GM19468 (cell line): ENCODE data around the gene DDX52.
"Not testable (repeated sequence)": the region's sequence is repeated elsewhere in the genome, so short reads cannot be mapped to it uniquely, and the experiment has no call there.

Experiments
- ATAC-seq: cut with Tn5 transposase; IDR thresholded peaks from one replicate; pipeline ENCODE4 v1.9.1; 2021; ENCODE audit warnings: mild to moderate bottlenecking, moderate library complexity, moderate number of reproducible peaks; ENCODE audit not compliant: unreplicated experiment; ENCODE audit errors: extremely low read depth

DDX52 gene

DNA sequence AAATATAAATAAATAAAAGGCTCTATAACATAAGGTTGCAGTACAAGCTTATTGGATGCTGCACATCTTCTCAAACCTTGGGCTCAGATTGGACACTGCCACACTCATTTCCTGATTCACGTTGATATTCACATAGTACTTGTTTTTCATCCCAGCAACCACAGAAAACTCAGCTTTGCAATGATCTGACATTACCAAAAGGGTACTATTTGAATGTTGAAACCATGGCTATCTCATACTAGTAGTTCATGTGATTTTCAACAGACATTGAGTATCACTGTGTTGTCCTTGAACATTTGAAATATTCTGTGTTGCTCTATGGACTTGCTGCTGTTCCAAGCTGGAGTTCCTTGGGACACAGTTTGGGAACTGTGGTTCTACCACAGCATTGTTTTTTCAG lies 14.0 kb upstream of the DDX52 start:
- no peak for ATAC-seq

DNA sequence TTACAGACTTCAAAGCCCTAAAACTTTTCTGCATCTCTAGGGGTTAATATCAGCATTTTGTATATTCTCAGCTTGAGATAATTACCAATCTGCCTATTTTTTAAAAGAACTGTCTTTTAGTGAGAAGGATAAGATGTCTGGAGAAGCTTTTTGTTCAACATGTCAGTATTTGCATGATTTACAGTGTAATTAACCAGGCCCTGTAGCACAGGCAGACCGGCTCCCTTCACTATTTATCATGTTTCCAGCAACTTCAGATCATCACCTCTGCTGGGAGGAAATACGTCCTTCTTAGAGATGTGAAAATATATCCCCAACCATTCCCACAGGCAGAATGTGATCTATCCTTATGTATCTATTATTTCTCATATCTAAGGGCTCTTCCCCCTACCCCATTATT lies 8.6 kb upstream of the DDX52 start:
- ATAC-seq, result no peak

GRCh38 chr17:37650419-37651003 lies 7.3 kb upstream of the DDX52 start:
- ATAC-seq, result no peak

DNA sequence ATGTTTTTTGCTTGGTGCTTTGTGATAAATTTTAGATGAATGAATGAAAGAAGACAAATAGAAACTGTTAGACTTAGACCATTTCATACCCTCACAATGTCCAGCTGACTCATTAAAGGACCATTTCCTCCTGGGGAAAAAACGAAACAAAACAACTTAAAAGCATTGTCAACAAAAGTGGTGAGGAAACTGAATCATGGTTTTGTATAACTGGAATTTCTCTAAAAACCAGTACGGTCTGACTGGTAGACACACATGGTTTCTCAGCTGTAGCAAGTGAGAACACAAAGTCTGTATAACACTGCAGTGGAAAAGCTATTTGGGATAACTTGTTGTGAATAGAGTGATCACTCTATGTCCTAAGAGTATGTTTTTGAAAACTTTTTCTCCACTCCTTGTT lies 5.3 kb upstream of the DDX52 start:
- ATAC-seq, result no peak

DNA sequence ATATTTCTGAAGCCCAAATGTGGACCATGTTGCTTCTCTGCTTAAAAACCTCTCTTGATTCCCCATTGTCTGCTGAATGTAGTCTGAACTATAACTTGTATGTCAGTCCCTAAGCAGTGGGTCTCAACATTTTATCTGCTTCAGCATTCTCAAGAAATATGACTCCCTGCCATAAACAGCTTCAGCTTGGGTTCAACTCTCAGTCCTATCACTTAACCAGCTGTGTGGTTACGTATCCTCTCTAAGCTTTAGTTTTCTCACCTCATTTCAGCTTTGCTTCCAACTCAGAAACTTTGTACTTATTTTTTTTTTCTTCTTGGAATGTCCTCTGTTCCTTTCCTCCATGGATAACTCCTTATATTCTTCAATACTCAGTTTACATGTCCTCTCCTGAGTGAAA lies 4.6 kb upstream of the DDX52 start:
- no peak for ATAC-seq

DNA sequence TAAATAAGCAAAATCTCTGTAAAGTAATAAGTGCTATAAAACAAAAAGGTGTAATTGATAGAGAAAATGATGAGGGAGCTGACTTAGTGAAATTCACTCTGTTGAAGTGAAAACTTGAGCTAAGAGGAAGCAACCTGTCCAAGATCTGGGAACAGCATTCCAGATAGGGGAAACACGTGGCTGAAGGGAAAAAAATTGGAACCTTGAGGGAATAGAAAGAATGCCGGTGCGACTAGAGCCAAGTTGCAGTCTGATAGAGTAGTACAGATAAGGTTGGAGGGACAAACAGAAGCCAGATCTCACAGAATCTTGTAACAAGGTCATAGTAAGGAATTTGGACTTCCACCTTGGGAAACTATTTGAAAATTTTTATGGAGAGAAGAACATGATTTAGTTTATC lies 623 bp upstream of the DDX52 start:
- ATAC-seq, result no peak

GRCh38 chr17:37642681-37643080 lies 565 bp downstream of the DDX52 start:
- no peak for ATAC-seq

GRCh38 chr17:37640015-37640414 lies 3.2 kb downstream of the DDX52 start:
- no peak for ATAC-seq

- no peak for ATAC-seq
Measured at GRCh38 chr17:37637956-37638355, 5.3 kb downstream of the DDX52 start.

DNA sequence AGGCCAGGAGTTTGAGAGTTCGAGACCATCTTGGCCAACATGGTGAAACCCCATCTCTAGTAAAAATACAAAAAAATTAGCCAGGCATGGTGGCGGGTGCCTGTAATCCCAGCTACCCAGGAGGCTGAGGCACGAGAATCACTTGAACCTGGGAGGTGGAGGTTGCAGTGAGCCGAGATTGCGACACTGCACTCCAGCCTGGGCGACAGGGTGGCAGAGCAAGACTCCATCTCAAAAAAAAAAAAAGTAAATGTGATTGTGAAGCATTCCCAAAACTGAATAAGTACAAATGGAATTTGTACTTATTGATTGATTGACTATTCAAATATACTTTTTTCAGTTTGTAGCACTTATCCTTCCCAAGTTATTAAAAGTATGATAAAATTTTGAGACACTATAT lies 26.8 kb downstream of the DDX52 start:
- not testable (repeated sequence) for ATAC-seq

DNA sequence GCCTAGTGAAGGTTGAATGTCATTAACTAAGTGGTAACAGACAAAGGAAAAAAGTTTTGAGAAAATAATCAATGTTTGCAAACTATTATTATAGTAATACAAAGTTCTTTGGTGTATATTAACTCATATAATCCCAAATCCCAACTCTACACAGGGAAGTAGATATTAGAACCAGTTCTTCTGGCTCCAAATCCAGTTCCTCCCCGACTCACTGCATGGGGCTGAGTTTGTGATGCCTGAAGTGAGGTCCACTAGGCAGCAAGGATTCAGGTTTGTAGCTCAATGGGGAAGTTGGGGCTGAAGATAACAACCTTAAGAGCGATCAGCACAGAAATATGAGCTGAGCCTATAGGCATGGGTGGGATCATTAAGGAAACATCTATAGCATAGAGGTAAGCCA lies 28.4 kb downstream of the DDX52 start:
- no peak for ATAC-seq

DNA sequence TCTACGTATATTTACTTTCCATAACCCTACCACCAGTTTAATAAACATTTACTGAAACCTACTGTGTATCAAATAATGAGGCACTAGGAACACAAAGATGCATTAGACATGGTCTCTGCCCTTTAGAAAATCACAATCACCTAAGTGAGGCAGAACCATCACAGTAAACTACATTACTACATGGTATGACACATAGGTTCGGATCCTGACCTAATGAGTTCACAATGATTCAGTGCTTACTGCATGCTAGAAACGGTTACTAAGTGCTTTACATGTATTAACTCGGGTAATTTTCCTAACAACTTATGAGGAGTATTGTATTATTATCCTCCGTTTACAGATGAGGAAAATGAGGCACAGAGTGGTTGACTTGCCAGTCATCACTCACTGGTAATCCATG lies 28.9 kb downstream of the DDX52 start:
- ATAC-seq, result no peak

- ATAC-seq, result no peak
Measured at GRCh38 chr17:37610971-37611370, 32.3 kb downstream of the DDX52 start.

- ATAC-seq, result not testable (repeated sequence)
Measured at GRCh38 chr17:37610041-37610420, 33.2 kb downstream of the DDX52 start.

GRCh38 chr17:37609170-37610040 lies 33.8 kb downstream of the DDX52 start, which contains the start of gene SYNRG:
TSS of gene SYNRG (minus strand) at chr17:37609418. CDS start at chr17:37609355, 63 bp downstream.
- peak; percentile 64 for ATAC-seq

DNA sequence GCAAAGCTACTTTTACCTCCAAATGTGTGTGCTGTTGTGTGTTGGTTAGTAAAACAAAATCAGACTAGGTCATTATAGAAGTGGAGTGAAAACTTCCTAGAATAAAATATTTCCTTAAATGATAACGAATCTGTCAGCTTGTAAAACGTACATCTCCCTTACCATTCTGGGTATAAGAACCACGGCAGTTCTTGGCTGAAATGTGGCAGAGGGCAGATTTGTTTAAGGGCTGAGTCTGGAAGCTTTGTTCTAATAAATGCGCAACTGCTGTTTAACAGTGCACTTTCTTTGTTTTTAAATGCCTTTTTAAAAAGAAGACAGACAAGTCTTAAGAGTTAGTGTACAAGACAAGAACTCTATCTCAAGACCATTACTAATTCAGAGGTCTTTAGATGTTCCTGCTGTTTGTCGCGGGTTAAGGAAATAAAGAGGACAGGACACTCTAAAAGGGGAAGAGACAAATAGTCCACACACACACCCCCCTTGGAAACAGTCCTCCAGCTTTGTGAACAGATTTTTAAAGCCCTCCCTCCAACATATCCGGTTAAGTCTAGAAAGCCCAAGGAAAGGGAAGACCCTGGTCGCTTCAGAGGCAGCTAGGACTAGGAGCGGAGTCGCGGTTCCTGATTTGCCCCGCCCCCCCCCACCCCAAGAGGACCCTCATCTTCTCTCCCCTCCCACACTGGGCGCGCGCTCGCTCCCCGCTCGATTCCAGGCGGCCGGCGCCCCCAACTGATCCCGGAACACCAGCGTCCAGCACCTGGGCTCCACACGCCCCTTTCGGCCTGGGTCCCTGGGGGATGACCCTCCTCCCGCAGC lies 34.7 kb downstream of the DDX52 start:
- no peak for ATAC-seq

DNA sequence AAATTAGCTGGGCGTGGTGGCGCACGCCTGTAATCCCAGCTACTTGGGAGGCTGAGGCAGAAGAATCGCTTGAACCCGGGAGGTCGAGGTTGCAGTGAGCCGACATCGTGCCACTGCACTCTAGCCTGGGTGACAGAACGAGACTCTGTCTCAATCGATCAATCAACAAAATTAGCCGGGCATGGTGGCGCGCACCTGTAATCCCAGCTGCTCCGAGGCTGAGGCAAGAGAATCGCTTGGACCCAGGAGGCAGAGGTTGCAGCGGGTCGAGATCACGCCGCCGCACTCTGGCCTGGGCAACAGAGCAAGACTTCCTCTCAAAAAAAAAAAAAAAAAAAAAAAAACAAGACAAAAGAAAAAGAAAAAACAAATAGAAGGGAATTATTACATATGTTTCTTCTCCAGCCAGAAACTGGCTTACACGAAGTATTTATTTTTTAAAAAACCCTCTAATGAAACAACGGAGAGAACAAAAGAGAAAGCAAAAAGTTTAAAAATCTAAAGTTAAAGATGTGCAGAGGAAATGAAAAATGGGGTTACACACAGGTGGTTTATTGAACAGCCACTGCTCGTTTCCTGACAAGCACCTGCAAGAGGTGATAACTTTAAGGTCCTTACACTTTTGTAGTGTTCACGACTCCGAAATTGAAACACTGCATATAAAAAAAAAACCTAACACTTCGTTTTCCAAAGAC lies 35.5 kb downstream of the DDX52 start:
- ATAC-seq, result no peak

DNA sequence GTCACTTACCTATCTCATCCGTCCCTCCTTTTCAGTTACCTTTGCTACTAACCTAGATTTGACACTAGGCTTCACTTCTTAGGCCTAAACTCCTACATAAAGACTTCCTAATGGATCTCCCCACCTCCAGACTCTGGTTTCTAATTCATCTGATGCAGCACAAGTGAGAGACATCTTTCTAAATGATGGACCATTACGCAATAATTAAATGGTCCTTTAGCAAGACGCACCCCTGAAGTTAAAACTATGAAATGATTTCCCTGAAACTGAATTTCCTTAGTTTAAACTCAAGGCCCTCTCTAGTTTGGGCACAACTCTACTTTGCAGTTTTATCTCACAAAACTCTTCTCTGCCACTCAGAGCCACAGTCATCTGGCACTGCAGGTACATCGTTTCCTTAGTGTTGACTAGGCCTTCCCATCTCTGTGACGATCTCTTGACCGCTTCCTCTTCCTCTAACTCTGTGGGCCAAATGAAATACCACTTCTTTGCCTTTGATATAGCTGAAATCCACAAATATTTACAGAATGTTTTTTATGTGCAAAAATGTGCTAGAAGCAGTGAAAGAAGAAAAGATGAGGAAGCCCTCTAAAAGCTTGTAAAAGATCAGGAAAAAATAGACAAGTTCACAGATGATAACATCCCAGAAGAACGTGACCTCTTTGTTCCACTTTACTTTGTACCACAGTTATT lies 37.3 kb downstream of the DDX52 start:
- no peak for ATAC-seq

DNA sequence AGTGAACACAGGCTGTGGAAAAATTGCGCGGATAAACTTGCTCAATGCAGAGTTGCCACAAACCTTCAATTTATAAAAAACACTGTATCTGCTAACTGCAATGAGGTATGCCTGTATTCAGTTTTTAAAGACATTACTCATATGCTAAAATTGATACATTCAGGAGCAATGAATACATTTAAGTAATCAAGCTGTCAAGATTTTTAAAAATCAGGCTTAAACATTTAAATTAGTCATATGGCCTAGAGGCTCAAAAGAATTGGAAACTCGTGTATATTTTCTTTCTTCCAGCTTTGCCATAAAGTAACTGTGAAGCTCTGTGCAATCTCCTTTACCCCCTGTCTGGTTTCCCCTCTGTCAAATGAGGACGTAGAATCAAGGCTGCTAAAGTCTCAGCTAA lies 38.2 kb downstream of the DDX52 start:
- ATAC-seq, result no peak

DNA sequence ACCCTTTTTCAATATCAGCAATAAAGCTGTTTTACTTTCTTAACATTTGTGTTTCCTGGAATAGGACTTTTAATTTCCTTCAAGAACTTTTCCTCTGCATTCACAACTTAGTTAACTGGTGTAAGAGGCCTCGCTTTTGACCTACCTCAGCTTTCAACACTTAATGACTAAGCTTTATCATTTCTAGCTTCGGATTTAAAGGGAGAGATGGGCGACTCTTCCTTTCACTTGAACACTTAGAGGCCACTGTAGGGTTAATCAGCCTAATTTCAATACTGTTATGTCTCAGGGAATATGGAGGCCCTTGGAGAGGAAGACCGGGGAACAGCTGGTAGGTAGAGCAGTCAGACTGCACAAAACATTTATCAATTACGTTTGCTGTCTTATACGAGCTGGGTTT lies 38.7 kb downstream of the DDX52 start:
- ATAC-seq, result no peak
